Renal cortex interstitium (tissue), 11 donors: Measurements from ENCODE around the gene KCNT1. TPM values are rescaled to one million over a fixed set of nuclear protein-coding genes. Genes with fewer than 3 reads are reported as not detected.
"Not testable (repeated sequence)": the region's sequence is repeated elsewhere in the genome, so short reads cannot be mapped to it uniquely, and the experiment has no call there.

Source experiments
- DNase-seq, 11 donors: peaks; one replicate each; pipeline ENCODE4 v3.0.0-alpha.2; 2013; ENCODE audit warnings: low read depth in 9 of 11, low spot score in 4 of 11; ENCODE audit errors: extremely low read depth in 1 of 11
- polyA plus RNA-seq, 3 donors: library from polyadenylated mRNA; unstranded; fragments of 120-200 nt; gene quantifications; one replicate each; pipeline ENCODE4 v1.2.1, GENCODE V29; 2013; ENCODE audit not compliant: insufficient read length in 3 of 3

Gene KCNT1
- polyA plus RNA-seq, 3 donors: 0.09 to 0.24 (median 0.24) TPM

DNA sequence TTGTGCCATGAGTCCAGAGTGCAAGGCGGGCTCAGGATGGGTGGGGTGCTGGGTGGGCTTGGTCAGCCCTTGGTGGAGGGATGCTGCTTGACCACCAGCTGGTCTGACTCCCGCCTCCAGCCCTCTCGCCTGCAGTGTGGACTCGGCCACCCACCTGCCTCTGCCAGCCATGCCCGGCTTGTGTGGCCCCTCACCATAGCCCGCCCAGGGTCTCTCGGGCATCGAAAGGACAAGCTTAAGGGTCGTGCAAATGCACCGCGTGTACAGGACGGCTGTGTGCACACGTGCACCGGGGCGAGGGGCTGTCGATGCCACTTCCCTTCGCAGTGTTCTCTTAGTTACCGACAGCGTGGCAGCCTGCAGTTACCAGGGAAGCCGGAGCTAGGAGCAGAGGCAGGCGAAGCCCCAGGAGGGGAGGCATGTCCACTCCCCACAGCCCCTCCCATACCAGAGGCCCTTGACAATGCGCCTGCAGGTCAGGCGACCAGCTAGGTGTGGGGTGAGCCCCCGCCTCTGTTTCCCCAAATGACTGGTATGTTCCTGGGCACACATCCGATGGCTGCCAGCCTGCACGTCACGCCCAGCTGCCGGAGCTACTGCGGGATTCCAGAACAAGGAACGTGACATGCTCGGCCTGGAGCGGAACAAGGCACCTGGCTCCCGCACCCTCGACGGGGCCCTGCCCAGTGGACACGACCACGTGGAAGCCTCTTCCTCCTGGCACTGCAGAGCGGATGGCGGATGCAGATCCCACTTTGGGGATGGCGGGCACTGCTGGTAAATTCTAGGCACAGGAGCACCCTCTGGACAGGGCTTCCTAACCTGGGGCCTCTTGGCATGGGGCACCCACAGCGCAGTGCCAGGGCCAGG lies 31.0 kb upstream of the KCNT1 start:
- no peak for DNase-seq

DNA sequence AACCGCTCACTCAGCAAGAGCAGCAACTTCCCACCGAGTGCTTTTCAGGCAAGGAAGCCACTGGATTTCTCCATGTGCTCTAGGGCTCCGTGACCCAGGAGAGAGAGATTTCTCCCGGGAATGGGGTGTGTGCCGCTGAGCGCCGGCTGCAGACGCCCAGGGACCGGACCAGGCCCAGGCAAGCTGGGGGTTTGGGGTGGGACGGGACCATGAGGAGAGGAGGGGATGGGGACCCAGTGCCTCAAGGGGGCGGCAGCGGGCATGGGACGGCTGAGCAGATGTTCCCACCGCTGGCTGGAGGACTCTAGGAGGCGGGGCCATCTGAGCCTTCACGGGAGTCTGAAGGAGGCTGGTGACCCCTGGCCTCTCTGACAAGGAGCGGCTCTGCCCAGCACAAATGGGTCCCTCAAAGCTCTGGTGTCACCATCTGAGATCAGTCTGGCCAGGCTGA lies 30.4 kb upstream of the KCNT1 start:
- no peak for DNase-seq

DNA sequence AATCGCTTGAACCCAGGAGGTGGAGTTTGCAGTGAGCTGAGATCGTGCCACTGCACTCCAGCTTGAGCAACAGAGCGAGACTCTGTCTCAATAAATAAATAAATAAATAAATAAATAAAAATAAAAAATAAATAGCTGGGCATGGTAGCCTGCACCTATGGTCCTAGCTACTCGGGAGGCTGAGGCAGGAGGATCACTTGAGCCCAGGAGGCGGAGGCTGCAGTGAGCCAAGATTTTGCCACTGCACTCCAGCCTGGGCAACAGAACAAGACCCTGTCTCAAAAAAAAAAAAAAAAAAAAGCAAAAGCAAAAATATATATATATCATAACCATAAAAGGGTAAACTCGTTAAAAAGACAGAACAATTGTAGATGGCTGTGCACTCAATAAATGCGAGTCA lies 29.2 kb upstream of the KCNT1 start:
- not testable (repeated sequence) for DNase-seq

DNA sequence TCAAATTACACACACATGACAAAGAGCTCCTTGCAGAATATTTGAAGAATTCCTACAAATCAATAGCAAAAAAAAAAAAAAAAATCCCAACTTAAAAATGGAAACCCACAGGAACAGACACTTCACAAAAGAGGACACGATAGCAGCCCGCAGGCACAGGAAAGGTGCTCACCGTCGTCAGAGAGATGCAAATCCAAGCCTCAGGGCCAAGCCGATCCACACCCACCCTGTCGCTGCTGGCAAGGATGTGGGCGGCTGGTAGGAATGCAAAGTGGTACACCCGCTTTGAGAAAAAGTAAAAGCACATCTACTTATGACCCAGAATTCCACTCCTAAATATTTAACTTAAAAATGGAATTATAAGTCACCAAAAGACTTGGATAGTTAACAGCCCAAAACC lies 28.0 kb upstream of the KCNT1 start:
- no peak for DNase-seq

DNA sequence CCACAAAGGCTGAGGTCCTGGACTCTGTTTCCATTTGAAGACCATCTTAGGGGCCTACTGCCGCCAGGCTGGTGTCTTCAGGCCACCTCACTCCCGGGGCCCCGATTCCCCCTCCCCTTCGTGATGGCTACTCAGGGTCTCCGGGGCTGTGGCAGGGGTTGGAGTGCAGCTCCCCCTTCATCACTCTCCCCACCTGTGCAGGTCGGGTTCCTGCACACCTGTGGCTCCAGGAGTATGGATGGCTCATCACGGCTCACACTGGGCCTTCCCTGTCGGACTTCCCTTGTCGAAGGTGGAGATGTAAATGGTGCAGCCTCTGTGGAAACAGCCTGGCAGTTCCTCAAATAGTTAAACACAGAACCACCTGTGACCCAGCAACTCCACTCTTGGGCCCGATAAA lies 27.0 kb upstream of the KCNT1 start:
- DNase-seq: no peak

DNA sequence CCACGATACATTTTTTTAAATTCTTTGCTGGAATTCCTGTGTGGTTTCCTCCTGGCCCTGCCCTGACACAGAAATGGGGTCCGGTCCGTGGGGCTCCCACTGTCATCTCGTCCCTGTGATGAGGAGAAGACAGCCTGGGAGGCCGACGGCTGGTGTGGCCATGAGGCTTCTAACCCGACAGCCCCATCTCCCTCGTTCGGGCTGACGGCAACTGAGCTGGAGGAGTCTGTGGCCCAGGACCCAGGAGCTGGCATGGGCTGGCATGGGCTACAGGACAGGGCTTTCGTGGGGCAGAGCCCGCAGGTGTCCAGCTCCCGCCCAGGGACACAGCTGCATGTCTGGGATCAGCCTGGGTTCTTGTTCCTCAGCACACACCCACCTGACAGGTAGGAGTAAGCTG lies 25.1 kb upstream of the KCNT1 start:
- no peak for DNase-seq

DNA sequence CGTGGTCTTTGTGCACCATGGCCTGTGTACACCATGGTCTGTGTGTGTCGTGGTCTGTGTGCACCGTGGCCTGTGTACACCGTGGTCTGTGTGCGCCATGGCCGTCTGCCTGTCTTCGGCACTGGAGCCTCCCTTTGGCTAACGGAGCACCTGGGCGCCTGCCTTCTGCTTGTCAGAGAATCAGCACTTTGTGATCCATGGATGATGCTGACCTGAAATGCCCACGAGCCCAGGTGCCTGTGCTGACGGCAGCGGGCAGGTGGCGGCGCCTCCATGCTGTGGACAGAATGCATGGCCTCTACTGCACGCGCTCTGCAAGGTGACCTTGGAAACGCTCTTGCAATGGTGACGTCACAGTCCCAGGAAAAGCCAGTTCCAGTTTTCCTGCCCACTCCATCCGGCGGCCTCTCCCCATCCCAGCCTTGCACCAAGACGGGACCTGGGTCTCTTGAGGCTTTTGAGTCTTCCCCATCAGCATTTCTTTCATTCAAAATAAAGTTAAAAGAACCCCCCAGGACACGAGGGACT lies 24.3 kb upstream of the KCNT1 start:
- no peak for DNase-seq

DNA sequence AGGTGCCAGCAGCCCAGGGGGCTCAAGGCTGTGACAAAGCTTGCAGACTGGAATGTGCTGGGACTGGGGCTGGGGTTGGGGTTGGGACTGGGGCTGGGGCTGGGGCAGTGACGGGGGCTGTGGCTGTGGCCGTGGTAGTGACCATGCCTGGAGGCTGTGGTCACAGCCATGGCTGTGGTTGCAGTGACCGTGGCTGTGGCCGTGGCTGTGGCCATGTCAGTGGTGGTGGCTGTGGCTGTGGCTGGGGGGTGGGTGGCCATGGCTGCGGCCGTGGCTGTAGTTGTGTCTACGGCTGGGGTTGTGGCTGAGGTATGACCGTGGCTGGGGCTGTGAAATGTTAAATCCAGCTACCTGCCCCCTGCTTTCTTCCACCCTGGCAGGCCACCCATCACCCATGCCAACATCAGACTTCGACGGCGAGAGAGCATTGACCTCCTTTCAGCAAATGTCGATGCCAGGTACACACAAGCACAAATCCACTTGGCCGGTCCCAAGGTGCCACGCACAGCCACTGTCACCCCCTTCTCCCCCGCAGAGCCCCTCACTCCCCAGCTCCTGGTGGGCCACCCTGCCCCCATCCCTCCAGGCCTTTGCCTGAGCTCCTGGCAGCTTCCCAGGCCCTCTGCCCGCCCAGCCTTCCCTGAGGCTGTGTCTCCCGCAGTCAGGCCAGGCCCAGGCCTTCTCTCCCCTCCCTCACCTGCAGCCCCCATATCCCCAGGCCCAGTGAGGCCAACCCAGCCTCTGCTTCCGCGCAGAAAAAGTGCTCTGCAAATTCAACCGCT lies 23.6 kb upstream of the KCNT1 start:
- no peak for DNase-seq

DNA sequence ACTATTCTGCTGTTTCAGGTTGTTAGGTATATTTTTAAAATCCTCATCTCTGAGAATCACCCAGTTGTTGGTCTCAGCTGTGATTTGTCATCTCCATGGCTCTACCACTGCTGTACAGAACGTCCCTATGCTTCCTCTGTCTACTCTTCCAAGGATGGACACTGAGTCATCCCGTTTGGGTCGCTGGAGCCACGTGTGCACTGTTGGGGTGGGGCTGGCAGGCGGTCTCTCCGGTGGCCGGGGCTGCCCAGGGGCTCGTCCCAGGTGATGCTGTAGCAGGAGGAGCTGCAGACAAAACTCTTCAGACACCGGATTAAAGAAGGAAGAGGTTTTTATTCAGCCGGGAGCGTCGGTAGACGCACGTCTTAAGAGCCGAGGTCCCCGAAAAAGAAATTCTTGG lies 21.9 kb upstream of the KCNT1 start:
- no peak for DNase-seq

DNA sequence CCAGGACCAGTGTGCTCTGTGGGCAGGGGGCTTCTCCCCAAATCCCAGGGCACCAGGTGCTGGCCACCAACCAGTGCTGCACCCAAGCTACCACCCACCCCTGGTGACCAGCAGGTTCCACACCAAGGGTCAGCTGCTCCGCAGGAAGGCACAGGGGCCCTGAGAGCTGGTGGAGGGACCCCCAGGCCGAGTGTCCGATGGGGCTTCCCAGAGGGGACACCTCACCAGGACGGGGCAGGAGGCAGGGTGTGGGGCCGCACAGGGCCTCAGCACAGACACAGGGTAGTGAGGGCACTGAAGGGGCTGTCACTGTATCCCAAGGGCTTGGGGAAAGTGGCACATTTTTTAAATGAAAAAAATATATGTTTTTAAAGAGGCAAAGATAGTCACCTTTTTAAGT lies 20.8 kb upstream of the KCNT1 start:
- DNase-seq: no peak

DNA sequence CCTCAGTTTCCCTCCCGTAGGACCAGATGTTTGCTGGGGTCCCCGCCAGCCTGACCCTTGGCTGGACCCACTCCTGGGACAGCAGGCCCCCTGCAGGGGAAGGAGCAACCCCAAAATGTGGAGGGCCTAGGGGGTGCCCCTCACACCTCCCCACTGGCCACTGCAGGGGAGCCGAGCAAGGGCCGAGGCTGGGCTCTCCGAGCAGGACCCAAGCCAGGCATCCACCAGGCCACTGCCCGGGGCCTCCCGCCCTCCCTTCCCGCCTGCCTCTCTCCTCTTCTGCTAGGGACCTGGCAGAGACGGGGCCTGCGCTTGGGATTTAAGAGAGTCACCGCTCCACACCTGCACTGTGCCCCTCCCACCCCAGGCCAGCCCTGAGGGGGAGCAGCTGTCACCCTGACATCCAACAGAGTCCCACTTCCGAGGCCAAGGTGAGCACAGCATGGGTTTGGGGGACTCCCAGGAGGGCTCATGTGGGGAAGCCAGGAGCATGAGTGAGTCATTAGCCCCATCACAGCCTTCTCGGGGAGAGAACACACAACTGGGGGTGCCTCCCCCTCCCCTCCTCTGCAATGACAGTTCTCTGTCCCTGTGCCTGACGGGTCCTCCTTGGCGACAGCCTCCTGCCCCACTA lies 18.5 kb upstream of the KCNT1 start:
- DNase-seq: no peak

DNA sequence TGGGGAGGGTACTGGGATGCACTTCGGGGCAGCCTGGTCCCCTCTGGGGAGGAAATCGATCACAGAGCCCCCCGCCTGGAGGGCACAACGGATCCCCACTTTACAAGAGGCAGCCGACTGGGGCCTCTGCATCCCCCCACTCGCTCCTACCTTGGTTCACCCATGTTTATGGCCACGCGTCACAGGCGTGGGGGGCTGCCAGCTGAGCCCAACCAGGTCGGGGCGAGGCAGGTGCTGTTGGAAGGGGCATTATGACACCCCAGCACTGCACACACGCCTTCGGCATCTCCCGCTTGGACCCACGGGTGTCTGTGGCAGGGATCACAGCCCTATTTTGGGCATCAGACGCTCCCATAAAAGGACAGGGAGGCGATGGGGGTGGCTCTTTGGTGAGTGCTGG lies 17.3 kb upstream of the KCNT1 start:
- DNase-seq: no peak

DNA sequence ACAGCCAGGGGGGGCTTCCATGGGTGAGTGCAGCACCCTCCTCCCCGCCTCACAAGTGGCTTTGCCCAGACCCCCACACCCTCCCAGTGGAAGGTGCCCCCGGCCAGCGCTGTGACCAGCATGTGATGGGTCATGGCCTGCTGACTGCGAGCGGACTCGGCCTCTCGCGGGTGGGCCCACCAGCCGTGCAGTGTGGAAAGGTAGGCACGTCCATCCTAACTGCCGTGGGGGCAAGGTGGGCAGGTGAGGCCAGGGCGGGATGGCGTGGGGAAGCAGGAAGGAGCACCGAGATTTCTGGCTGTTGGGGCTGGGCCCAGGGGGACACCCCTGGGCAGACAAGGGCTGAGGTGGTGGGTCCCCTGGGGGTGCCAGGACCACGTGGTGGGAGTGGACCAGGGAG lies 14.8 kb upstream of the KCNT1 start:
- DNase-seq: no peak

DNA sequence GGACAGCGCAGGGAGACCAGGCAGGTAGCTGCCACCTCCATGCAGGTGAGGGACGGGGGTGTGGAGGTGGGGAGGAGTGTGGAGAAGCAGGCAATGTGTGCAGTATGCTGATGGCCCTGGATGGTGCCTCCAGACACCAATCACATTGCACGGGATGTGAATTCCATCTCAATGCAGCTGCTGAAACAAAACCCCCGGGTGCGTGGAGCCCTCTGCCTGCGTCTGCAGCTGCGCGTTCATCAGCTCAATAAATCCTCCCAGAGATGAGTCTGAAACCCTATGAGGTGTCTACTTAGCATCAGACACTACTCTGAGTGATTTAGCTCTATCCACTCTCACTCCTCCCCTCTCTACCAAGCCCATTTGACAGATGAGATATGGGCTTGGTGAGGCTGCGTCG lies 13.0 kb upstream of the KCNT1 start:
- DNase-seq: no peak

DNA sequence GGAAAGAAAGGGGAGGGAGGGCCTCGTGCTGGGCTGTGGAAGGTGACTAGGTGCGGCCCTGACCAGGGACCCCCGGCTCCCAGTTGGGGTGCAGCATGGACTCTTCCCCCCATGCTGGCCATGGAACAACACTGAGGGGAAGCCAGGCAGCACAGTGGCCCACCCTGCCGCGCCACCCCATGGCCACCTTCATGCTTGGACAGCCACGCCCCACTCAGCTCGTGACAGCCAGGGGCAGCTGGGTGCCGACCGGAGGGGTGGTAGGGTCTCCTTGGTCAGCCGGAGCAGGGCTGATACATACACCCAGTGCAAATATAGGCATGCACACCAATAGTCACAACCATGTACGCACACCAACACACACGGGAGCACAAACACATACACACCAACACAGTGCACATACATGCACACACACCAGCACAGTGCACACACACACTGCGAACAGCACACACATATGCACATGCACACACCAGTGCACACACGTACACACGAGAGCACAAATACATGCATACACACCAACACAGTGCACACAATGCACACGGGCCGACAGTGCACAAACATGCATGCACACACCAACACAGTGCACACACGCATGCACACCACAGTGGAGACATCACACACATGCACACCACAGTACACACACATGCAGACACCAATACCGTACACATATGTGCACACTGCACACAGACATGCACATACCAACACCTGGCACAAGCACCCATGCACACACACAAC lies 11.0 kb upstream of the KCNT1 start:
- DNase-seq: no peak

DNA sequence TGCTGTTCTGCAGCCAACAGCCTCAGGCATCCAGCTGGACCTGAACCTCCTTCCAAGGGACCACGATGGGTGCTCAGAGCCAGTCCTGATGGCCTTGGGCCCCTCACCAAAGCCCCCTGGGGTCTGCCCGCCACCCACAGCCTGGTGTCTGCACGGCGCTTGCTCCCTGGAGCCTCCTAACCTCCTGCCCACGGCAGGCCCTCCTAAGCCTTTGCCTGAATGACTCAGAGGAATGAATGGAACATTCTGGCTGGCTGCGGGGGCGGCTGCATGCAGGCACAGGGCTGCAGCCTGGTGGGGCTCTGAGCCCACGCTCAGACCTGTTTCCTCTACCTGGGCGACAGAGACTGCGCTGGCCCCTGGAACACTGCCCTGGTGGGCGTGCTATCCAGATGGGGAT lies 9.6 kb upstream of the KCNT1 start:
- no peak for DNase-seq

DNA sequence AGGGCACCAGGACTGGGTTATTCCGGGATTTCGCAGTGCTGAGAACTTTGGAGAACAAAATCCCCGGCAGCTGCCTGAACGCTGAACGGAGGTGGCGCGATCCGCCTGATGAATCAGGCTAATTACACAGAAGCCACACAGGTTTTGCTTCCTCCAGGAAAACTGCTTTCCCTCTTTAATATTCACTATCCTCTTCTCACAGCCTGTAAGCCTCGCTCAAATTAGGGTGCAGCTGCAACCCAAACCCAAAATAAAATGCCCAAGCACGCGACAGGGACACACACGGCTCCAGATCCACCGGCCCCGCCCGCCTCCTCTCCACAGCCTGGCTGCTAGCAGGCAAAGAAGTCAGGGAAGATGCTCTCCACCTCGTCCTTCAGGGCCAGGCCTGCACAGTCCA lies 8.7 kb upstream of the KCNT1 start:
- no peak for DNase-seq

DNA sequence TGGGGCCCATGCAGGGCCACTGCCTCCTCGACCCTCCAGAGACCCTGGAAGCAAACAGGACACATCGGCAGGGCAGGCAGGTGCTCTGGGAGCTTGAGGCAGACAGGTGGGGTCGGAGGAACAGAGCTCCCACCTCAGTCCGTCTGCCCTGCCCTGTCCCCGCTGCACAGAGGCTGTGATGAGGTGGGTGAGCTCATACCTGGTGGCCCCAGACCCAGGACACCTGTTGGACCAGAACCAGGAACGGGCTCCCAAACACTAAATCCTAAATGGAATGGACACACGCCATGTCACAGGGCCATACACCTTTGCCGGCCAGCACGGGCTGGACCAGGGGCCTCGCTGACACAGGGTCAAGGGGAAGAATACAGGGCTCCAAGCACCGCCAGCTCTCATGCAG lies 8.2 kb upstream of the KCNT1 start:
- DNase-seq: no peak

DNA sequence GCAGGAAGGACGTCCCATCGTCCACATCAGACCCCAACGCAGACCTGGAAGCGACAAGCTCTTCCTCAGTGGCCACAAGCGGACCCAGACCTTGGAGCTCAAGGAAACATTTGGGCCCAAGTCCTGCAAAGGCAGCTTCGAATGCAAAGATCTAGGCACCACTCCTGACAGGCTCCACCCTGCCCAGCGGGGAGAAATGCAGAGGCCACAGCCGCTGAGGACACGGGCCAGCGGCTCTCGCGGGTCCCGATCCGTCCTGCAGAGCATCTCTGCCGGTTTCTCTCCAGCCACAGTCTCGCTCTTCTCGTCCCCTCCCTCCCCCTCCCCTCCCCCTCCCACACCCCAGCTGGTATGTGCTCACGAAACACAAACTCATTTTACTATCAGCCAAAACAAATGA lies 7.6 kb upstream of the KCNT1 start:
- DNase-seq: no peak
